Effector CD8-positive, alpha-beta T cell (primary cell): ENCODE measurements around the gene VSTM1.

Experiments used
- DNase-seq: peaks from one replicate; lab custom pipeline; 2025; lab: John Stamatoyannopoulos, UW

VSTM1 gene

GRCh38 chr19:54011507-54012211 is 52.0 kb downstream of the VSTM1 start:
- no peak for DNase-seq

GRCh38 chr19:54010474-54010873 is 53.2 kb downstream of the VSTM1 start:
- no peak for DNase-seq

- DNase-seq, result no peak
These were observed 54.3 kb downstream of the VSTM1 start for GRCh38 chr19:54009440-54009839.

- DNase-seq, result no peak
These were observed 61.0 kb downstream of the VSTM1 start for GRCh38 chr19:54002495-54003315.

GRCh38 chr19:54001496-54001895 is 62.2 kb downstream of the VSTM1 start:
- DNase-seq, result no peak

GRCh38 chr19:53999694-54000093 is 64.0 kb downstream of the VSTM1 start:
- DNase-seq, result no peak

- no peak for DNase-seq
These were observed 65.5 kb downstream of the VSTM1 start for GRCh38 chr19:53998223-53998622.

GRCh38 chr19:53994811-53995210 is 68.9 kb downstream of the VSTM1 start:
- no peak for DNase-seq

GRCh38 chr19:53993448-53993847 is 70.2 kb downstream of the VSTM1 start:
- no peak for DNase-seq

GRCh38 chr19:53992815-53993214 is 70.9 kb downstream of the VSTM1 start:
- DNase-seq, result no peak

- no peak for DNase-seq
These were observed 71.5 kb downstream of the VSTM1 start for GRCh38 chr19:53992211-53992610.

- no peak for DNase-seq
These were observed 72.2 kb downstream of the VSTM1 start, which contains the start of gene CACNG6 for GRCh38 chr19:53991224-53992113. Gene CACNG6 (plus strand): TSS chr19:53991637. CDS start chr19:53992878, 1,241 bp downstream.
